Stimulated activated CD8-positive, alpha-beta memory T cell treated with anti-CD3 and anti-CD28 coated beads, Interleukin-7, amount 100 ng/mL, for 48 hours (primary cell): ENCODE results near the gene CHD2.

Experiments used
- DNase-seq, 2 donors: peaks; one replicate each; pipeline ENCODE4 v3.0.0-alpha.2; 2020; ENCODE audit warnings: low read depth in 1 of 2; ENCODE audit errors: extremely low read depth in 1 of 2

CHD2 gene

DNA sequence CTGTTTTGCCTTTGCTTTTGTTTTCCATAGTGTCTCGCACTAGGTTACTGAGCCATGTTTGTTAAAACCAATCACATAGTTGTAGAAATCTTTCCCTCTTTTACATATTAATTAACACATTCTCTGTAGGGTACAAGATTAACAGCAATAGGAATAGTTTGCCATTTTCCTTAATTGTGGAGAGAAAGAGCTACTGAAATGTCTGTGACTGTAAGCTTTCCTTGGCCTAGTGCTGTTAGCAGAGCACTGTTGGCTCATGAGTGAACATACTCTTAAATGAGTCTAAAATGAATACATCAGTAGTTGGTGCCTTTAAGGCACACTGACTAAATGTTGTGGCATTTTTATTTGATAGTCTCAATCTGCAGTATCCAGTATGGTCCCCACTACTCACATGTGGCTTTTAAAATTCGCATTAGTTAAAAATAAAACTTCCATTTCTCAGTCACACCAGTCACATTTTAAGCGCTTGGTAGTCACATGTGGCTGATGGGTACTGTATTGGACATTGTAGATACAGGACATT lies 28.2 kb downstream of the CHD2 start:
- no peak for DNase-seq

GRCh38 chr15:92929002-92929401 lies 28.9 kb downstream of the CHD2 start:
- DNase-seq: no peak

DNA sequence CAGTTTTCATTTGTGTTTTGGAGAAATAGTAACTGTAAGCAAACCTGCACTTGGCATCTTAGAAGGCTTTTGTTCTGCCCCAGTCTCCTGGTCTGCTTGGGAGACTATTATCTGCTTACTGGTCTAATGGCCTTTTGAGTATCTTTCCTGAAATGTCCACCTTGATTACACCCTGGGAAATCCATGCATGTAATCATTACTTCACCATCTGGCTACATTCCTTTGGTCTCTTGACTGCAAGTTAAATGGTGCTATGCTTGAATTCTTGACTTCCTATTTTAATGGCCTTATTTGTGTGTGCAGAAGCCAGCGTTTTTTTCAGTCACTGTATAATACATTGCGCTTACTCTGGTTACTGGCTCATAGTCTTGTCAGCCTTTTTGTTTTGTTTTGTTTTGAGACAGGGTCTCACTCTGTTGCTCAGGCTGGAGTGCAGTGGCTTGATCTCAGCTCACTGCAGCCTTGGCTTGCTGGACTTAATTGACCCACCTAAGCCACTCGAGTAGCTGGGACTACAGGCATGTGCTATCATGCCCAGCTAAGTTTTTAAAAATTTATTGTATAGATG lies 30.0 kb downstream of the CHD2 start:
- no peak for DNase-seq

- DNase-seq: no peak
Measured at GRCh38 chr15:92930776-92931175, 30.7 kb downstream of the CHD2 start.

DNA sequence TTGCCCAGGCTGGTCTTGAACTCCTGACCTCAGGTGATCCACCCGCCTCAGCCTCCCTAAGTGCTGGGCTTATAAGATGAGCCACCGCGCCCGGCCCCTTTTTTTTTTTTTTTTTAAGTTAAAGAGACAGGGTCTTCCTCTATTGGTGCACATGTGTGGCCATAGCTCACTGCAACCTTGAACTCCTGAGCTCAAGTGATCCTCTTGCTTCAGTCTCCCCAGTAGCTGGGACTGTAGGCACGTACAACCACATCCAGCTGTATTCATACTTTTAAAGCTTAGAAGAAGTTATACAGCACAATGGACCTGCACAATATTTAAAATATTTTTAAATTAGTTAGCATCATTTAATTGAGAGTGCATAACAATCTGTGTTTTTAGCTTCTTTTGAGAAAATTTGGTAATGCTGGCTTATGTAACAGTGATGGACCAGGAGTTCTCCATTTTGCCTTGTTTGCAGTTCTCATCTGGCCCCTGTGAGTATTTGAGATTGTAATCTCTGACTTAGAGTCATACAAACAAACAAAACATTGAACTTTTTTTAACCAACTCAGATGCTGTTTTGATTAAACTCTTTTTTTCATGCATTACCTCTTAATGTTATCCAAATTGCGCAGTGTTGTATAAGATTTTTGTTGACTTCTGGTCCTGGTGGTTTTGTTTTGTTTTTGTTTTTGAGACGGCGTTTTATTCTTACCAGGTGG lies 33.0 kb downstream of the CHD2 start:
- DNase-seq: no peak

GRCh38 chr15:92933831-92934230 lies 33.7 kb downstream of the CHD2 start:
- DNase-seq: no peak

DNA sequence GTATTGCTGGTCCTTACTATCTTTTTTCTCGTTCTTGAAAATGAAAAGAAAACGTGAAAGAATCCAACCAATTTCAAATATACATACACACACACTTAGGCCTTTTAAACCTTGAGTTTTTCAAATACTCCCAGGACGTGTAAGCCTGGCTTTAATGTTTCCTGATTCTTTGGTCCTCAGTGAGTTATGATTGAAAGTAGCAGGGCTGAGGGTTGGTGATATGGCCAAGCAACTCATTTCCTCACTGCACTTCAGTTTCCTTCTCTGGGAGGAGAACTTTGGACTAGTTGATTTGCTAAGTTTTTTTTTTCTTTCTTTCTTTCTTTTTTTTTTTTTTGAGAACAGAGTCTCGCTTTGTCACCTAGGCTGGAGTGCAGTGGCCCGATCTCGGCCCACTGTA lies 34.6 kb downstream of the CHD2 start:
- no peak for DNase-seq

DNA sequence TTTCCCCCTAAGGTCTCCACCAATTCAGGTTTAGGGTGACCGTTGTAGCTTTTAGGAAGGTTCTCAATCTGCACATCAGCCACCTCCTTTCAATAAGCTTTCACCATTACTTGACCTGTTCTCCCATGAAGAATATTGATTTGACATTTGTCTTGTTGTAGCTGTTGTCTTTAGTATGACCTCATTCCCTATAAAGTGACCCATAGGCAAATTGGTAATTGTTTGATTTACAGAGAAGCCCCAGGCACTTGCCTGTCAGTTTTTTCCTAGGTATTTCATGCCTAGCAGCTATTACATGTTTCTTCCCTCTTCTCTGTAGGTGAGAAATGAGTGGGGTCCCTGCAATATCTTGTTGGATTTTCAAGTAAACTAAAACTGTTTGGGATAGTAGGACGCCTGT lies 36.0 kb downstream of the CHD2 start:
- DNase-seq: no peak

DNA sequence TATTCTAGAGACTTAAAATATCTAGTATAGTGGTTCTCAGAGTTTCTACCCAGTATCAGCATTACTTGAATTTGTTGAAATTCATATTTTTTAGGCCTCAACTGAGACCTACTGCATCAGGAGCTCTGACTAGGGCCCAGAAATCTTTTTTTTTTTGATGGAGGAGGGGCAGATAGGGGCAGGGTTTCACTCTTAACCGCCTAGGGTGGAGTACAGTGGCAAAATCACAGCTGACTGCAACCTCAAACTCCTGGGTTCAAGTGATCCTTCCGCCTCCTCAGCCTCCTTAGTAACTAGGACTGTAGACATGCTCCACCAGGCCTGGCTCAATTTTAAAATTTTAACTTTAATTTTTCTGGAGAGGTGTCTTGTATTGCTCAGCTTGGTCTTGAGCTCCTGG lies 36.6 kb downstream of the CHD2 start:
- no peak for DNase-seq

GRCh38 chr15:92937901-92938300 lies 37.8 kb downstream of the CHD2 start:
- no peak for DNase-seq

GRCh38 chr15:92938387-92938786 lies 38.3 kb downstream of the CHD2 start:
- no peak for DNase-seq

GRCh38 chr15:92941668-92942067 lies 41.5 kb downstream of the CHD2 start:
- DNase-seq: no peak

- no peak for DNase-seq
Measured at GRCh38 chr15:92942706-92943105, 42.6 kb downstream of the CHD2 start.

DNA sequence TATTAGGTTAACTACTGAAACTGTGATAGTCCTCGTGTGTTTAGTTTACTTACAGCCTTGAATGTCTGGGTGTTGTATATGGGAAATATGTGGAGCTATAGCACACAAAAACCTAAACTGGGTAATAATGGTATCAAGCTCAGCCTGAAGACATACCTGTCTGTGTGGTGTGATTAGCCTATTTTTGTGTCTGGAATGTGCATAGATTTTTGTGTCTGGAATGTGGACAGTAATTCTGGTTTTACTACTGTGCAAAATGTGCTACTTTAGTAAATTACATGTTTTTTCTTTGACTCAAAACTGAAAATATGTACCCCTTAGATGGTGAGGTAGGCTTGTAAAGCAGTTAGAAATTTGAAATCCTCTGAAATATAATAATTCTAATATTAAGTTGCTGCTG lies 43.5 kb downstream of the CHD2 start:
- DNase-seq: no peak

GRCh38 chr15:92944946-92945521 lies 44.9 kb downstream of the CHD2 start:
- DNase-seq: no peak

GRCh38 chr15:92947071-92947730 lies 47.1 kb downstream of the CHD2 start:
- DNase-seq: no peak

DNA sequence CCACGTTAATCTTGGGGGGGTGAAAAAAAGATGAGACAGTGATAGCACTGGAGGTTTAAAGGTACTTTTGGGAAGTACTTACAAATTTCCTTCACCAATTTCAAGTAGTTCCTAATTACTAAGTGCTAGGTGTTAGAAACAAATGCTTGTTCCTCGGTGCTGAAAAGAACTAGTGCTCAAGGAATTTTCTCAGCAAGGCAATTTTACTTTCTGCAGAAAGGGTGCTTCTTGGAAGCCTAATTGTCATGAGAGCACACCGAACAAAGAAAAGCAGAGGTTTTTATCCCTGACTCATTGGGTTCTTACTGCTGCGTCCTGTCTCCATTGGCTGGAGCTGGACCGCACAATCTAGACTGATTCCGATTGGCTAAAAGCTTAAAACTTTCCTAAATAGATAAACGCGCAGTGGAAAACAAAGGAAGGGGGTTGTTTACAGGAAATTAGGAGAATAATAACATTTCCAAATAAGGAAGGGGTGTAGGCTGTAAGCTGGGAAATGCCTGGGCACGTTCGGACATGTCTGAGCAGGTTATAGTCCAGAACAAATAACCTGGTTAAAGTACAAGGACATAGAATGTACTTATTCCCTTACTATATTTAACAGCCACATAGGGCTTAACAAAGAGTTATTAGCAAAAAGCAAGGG lies 49.6 kb downstream of the CHD2 start:
- DNase-seq: no peak

DNA sequence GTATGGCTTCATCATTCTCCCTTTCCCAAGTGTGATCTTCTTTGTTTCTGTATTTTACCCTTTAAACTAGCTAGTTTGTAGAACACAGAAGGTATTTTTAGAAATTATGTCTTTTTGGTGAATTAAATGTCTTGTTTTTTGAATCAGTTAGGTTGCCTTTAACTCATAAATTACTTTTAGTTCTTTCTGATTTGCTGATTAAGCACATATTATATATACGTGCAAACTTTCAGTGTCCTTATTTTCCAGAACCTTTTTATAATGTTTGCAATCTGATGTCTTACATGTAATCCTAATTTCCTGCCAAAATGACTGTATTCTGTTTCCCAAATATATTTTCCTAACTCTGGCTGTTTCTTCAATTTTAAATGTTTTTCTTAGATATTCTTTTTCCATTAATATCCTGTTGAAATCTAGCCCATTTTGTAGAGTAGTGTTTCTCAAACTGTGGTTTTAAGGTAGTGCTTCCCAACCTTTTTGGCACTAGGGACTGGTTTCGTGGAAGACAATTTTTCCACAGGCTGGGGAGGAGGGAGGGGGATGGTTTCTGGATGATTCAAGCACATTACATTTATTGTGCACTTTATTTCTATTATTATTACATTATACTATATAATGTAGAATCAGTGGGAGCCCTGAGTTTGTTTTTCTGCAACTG lies 51.8 kb downstream of the CHD2 start:
- DNase-seq: no peak

GRCh38 chr15:92952458-92952850 lies 52.3 kb downstream of the CHD2 start:
- DNase-seq: no peak

- no peak for DNase-seq
Measured at GRCh38 chr15:92953566-92953965, 53.4 kb downstream of the CHD2 start.

DNA sequence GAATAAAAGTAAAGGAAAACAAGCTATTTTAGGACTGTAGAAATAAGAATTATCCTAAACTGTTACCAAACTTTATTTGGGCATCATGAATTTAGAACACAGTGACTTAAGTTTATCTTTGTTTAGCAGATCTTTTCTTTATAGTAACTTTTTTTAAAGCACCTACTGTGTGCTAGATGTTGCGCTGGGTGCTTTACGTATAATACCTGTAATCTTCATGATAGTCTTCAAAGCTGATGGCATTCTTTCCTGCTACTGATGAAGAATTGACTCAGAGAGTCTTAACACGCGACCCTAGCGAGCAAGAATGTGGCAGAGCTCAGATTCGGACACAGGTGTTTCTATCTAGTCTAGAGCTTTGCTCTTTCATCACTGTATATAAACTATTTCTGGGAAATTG lies 53.9 kb downstream of the CHD2 start:
- DNase-seq: no peak
